Lung (tissue), 12 donors: Measurements from ENCODE around the gene NCR2. TPM values are rescaled to one million over a fixed set of nuclear protein-coding genes. Genes with fewer than 3 reads are reported as not detected.

ENCODE experiments used
- ATAC-seq: fragments of 200-7000 bp; cut with Tn5 transposase; one replicate; pipeline ENCODE4 v1.9.1; 2020; ENCODE audit warnings: moderate number of reproducible peaks; ENCODE audit not compliant: insufficient read depth, low FRiP score
- DNase-seq, 3 donors: peaks; one replicate each; pipeline ENCODE4 v3.0.0-alpha.2; 2013 to 2017
- H3K27ac ChIP-seq, 2 donors: one replicate each; pipeline ENCODE4 v1.5.1; 2013; ENCODE audit warnings: mild to moderate bottlenecking in 2 of 2, moderate library complexity in 2 of 2, control low read depth in 1 of 2, inconsistent platforms in 1 of 2, low read depth in 1 of 2, low read length in 1 of 2
- H3K27me3 ChIP-seq, 3 donors: one replicate each; pipeline ENCODE4 v1.5.1; 2013; ENCODE audit warnings: low read length in 2 of 3; ENCODE audit not compliant: control insufficient read depth in 3 of 3, insufficient read depth in 3 of 3
- H3K36me3 ChIP-seq, 4 donors: one replicate each; pipeline ENCODE4 v1.5.1; 2013; ENCODE audit warnings: low read length in 4 of 4, mild to moderate bottlenecking in 1 of 4, moderate library complexity in 1 of 4; ENCODE audit not compliant: control insufficient read depth in 4 of 4, insufficient read depth in 4 of 4
- H3K4me1 ChIP-seq, 5 donors: one replicate each; pipeline ENCODE4 v1.5.1; 2013; ENCODE audit warnings: low read length in 5 of 5, mild to moderate bottlenecking in 2 of 5, moderate library complexity in 1 of 5; ENCODE audit not compliant: control insufficient read depth in 5 of 5, insufficient read depth in 5 of 5
- H3K4me3 ChIP-seq: one replicate; pipeline ENCODE4 v1.5.1; 2013; ENCODE audit warnings: mild to moderate bottlenecking, control low read depth, moderate library complexity
- H3K9ac ChIP-seq, 2 donors: one replicate each; pipeline ENCODE4 v1.5.1; 2013; ENCODE audit warnings: low read length in 2 of 2, control low read depth in 1 of 2; ENCODE audit not compliant: insufficient read depth in 1 of 2
- H3K9me3 ChIP-seq, 4 donors: one replicate each; pipeline ENCODE4 v1.5.1; 2013; ENCODE audit warnings: low read length in 3 of 4, mild to moderate bottlenecking in 1 of 4, moderate library complexity in 1 of 4; ENCODE audit not compliant: control insufficient read depth in 4 of 4, insufficient read depth in 3 of 4
- WGBS, 2 donors: extraction: QIAGEN DNeasy Blood & Tissue Kit; methylation state at CpG; one replicate each; pipeline ENCODE4 v1.1.7; 2013; 5-methylcytosine and 5-hydroxymethylcytosine counted together
- polyA plus RNA-seq, 2 donors: library from polyadenylated mRNA; stranded (reverse); fragments of 200-250 nt; gene quantifications; one replicate each; pipeline ENCODE4 v1.2.1, GENCODE V29; 2013
- total RNA-seq, 2 donors: library from RNA; depleted of rRNA in 1 of 2; stranded (reverse); fragments of >200 nt in 1 of 2; gene quantifications; one replicate each; pipeline ENCODE4 v1.2.1, GENCODE V29; 2014 to 2021
- TF ChIP-seq, protein P1 (sequence below): IDR thresholded peaks from 2 replicates; pipeline ENCODE4 v1.5.1; 2012; ENCODE audit warnings: mild to moderate bottlenecking; ENCODE audit errors: control extremely low read depth, extremely low read depth
- donor health status: control.
- donor health status: control.
- donor health status: Bipolar disorder and iron deficiency.
- donor health status: healthy.
- donor health status: DM: yes; HTN: yes; CAD: no.

NCR2 gene
- total and polyA plus RNA-seq, 4 donors, result not detected

DNA sequence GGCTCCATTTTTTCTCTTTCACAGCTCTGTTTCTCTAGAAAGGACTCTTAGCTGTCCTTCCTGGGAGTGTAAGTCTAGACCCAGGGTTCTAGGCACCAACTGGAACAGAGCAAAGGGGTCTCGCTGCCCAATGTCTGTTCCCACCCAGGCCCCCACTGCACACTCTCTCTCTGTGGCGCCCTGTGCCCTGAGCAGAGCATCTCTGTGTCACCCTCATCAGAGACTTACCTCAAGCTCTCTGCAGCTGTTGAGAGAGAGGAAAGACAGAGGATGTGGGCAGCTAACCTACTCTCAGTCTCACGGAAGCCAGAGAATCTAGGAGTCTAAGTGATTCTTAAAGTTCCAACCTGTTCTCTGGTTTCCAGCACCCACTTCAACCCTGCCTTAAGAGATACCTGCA lies 9.5 kb downstream of the NCR2 start:
- Histone ChIP-seq H3K4me1 (no peaks in the 10 kb centered on the region), H3K9ac (no peak overlapping the region), H3K27me3 (no peaks in the 10 kb centered on the region), H3K4me3 (no peak overlapping the region), H3K36me3 (no peaks in the 10 kb centered on the region), H3K9me3 (peaks cover 0 to 3% (median 0%) of the 10 kb centered on the region in 4 donors), H3K27ac (no peak overlapping the region)
- WGBS, 2 donors, result 48 to 53% methylated on average over 3 of the region's 3 CpGs
- no peak for ATAC-seq
- TF ChIP-seq, protein P1, sequence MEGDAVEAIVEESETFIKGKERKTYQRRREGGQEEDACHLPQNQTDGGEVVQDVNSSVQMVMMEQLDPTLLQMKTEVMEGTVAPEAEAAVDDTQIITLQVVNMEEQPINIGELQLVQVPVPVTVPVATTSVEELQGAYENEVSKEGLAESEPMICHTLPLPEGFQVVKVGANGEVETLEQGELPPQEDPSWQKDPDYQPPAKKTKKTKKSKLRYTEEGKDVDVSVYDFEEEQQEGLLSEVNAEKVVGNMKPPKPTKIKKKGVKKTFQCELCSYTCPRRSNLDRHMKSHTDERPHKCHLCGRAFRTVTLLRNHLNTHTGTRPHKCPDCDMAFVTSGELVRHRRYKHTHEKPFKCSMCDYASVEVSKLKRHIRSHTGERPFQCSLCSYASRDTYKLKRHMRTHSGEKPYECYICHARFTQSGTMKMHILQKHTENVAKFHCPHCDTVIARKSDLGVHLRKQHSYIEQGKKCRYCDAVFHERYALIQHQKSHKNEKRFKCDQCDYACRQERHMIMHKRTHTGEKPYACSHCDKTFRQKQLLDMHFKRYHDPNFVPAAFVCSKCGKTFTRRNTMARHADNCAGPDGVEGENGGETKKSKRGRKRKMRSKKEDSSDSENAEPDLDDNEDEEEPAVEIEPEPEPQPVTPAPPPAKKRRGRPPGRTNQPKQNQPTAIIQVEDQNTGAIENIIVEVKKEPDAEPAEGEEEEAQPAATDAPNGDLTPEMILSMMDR, result no peak
- no peak for DNase-seq

DNA sequence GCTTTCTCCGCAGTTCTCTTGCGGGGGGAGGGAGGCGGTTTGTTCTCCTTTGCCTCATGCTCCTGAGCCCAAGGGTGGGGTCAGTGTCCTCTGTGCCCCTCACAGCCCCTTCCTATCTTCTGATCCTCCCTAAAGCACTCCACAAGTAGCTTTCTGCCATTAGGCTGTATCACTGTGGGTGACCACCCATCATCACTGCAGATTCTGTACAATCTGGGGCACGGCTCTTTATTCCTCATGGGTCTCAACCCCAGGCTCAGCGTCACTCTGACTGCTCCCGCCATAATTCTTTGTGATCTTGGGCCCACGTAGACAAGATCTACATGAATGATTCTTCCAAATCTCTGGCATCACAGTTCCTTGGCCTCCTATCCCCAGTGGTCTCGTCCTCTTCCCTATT lies 10.5 kb downstream of the NCR2 start:
- H3K9me3 ChIP-seq, result peaks cover 0 to 3% (median 0%) of the 10 kb centered on the region in 4 donors
- TF ChIP-seq, protein P1, result no peak
- ATAC-seq (no peak), DNase-seq (no peak)
- H3K27ac ChIP-seq, result no peak overlapping the region
- no peak overlapping the region for H3K9ac ChIP-seq
- WGBS, 2 donors, result 91 to 97% methylated on average over 8 of the region's 8 CpGs
- no peak overlapping the region for H3K4me3 ChIP-seq
- H3K4me1 ChIP-seq, result no peaks in the 10 kb centered on the region
- no peaks in the 10 kb centered on the region for H3K27me3 ChIP-seq
- H3K36me3 ChIP-seq, result no peaks in the 10 kb centered on the region

DNA sequence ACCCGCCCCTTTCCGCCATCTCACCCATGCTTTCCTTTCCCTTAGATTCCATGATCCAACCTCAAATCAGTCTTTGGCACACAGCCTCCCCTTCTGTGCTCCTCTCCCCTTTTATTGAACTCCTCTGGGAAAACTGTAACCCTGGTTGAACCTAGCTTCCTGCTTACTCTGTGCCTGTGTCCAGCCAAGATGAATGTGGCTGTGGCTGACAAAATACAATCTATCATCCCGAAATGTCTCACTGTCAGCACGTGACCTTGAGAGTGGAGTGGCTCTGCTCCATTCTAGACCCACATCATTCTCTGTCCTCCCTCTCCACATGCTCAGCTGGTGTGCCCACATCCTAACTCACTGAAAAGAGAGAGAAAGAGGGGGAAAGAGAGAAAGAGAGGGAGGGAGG lies 11.0 kb downstream of the NCR2 start:
- Histone ChIP-seq H3K9me3 (peaks cover 0 to 3% (median 0%) of the 10 kb centered on the region in 4 donors), H3K4me3 (no peak overlapping the region), H3K9ac (no peak overlapping the region), H3K4me1 (no peaks in the 10 kb centered on the region), H3K27ac (no peak overlapping the region), H3K36me3 (no peaks in the 10 kb centered on the region), H3K27me3 (no peaks in the 10 kb centered on the region)
- TF ChIP-seq, protein P1, result no peak
- DNase-seq, result peak in 1 of 3 donors; percentile 19
- WGBS, 2 donors, result 68 to 85% methylated on average over 4 of the region's 4 CpGs
- no peak for ATAC-seq

DNA sequence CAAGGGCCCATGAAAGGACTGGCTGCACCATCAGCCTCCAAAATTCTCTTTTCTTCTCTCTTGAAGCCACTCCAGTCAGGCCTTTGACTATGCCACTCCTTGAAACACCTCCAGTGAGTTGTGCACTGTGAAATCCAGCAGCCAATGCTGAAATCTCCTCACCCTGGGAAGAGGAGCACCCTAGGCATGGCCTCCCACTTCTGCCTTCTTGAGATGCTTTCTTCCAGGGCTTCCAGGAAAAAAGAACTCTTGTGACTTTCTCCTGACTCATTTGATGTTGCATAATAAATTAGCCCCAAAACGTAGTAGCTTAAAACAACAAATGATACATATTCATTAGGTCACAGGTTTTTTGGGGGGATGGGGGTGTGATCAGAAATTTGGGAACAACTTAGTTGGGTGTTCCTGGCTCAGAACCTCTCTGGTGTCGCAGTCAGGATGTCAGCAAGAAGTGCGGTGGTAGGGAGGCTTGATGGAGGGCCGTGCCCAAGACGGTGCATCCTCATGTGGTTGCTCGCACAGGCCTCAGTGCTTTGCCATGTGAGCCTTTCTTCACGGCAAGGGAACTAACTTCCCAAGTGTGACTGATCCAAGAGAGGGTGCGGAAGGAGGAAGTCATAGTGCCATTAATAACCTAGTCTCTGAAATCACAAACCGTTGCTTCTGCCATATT lies 12.1 kb downstream of the NCR2 start:
- H3K36me3 ChIP-seq, result no peaks in the 10 kb centered on the region
- no peak overlapping the region for H3K4me3 ChIP-seq
- peaks cover 0 to 3% (median 0%) of the 10 kb centered on the region in 4 donors for H3K9me3 ChIP-seq
- H3K27ac ChIP-seq, result no peak overlapping the region
- 83 to 84% methylated on average over 9 of the region's 9 CpGs for WGBS, 2 donors
- H3K9ac ChIP-seq, result no peak overlapping the region
- H3K27me3 ChIP-seq, result no peaks in the 10 kb centered on the region
- ATAC-seq (no peak), DNase-seq (no peak)
- TF ChIP-seq, protein P1, result no peak
- H3K4me1 ChIP-seq, result peaks cover 0 to 2% (median 0%) of the 10 kb centered on the region in 5 donors
